AG10803 (cell line): Measurements from ENCODE around the gene PLCB1.
A peak's percentile ranks its signal among the peaks of the same experiment; 100 is the strongest.

ENCODE experiments used
- DNase-seq: peaks from one replicate; pipeline ENCODE4 v3.0.0; 2010; ENCODE audit warnings: low read depth
- H3K4me3 ChIP-seq: 2 replicates; pipeline ENCODE4 v1.5.1; 2011; ENCODE audit warnings: mild to moderate bottlenecking, low read length, control low read depth
- TF ChIP-seq, protein P1 (sequence below): conservative IDR thresholded peaks from 2 replicates; pipeline ENCODE4 v1.5.1; 2011; ENCODE audit warnings: mild to moderate bottlenecking, low read length, control low read depth, inconsistent platforms

The PLCB1 gene

GRCh38 chr20:8194721-8195120 is 62.7 kb downstream of the PLCB1 start:
- no peak overlapping the region for H3K4me3 ChIP-seq
- TF ChIP-seq, protein P1, sequence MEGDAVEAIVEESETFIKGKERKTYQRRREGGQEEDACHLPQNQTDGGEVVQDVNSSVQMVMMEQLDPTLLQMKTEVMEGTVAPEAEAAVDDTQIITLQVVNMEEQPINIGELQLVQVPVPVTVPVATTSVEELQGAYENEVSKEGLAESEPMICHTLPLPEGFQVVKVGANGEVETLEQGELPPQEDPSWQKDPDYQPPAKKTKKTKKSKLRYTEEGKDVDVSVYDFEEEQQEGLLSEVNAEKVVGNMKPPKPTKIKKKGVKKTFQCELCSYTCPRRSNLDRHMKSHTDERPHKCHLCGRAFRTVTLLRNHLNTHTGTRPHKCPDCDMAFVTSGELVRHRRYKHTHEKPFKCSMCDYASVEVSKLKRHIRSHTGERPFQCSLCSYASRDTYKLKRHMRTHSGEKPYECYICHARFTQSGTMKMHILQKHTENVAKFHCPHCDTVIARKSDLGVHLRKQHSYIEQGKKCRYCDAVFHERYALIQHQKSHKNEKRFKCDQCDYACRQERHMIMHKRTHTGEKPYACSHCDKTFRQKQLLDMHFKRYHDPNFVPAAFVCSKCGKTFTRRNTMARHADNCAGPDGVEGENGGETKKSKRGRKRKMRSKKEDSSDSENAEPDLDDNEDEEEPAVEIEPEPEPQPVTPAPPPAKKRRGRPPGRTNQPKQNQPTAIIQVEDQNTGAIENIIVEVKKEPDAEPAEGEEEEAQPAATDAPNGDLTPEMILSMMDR = no peak
- DNase-seq = peak; percentile 88

GRCh38 chr20:8196096-8196495 is 64.0 kb downstream of the PLCB1 start:
- DNase-seq = peak; percentile 66
- no peak overlapping the region for H3K4me3 ChIP-seq
- TF ChIP-seq, protein P1 = no peak

DNA sequence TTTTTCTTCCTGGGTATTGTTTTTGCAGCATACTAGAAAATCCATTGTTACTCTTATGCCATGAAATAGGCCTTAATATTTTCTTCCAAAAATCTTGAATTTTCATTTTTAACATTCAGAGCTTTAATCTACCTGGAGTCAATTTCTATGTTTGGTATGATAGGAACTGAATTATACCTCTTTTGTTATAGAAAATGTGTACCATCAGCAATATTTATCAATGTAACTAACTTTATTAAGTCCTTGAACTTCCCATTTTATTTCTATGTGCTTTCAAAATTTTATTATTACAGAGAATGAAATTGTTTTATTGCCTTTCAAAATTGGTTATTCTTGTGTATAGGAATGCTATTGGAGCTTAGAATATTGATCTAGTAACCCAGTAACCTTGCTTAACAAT is 68.2 kb downstream of the PLCB1 start:
- no peak overlapping the region for H3K4me3 ChIP-seq
- no peak for DNase-seq
- TF ChIP-seq, protein P1 = no peak

DNA sequence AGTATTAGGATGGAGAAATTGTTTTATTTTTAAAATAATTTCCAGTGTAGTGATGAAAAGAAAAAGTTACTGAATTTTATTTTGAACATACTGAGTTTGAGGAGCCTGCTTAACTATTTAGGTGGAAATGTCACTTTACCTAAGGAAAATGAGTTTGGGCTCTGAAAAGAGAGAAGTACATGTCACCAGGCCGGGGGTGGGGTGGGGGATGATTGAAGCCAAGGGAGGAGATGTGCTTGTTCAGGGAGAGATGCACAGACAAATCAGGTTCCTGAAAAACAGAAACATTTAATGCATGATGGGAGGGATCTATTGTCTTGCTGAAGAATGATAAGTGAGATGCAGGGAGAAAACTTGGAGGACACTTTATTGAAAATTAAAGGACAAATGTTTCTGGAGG is 71.3 kb downstream of the PLCB1 start:
- DNase-seq = no peak

GRCh38 chr20:8205996-8206395 is 73.9 kb downstream of the PLCB1 start:
- TF ChIP-seq, protein P1 = no peak
- H3K4me3 ChIP-seq = no peak overlapping the region
- DNase-seq = no peak

More for the DNA sequence above, 71.3 kb downstream of the PLCB1 start:
- no peak overlapping the region for H3K4me3 ChIP-seq
- TF ChIP-seq, protein P1 = no peak

- DNase-seq = no peak
- H3K4me3 ChIP-seq = no peak overlapping the region
- TF ChIP-seq, protein P1 = no peak
Measured at GRCh38 chr20:8208226-8208625, 76.2 kb downstream of the PLCB1 start.

DNA sequence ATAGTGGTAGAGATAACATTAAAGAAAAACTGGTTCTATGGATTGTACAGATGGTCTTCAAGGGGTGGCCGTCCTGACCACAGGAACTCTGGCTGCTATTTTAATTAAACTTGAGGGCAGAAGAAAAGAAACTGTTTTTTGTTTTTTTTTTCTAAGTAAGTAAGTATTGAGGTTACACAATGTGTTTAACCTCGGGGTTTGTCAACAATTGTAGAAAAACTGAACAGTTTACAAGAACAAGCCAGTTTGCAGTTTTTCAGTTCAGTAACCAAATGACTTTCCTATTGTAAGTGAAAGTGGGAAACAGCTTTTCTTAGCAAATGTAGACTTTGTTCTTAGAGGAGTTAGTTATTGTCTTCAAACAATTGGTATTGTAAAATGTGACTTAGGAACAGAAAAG is 77.0 kb downstream of the PLCB1 start:
- TF ChIP-seq, protein P1 = no peak
- H3K4me3 ChIP-seq = no peak overlapping the region
- DNase-seq = peak; percentile 45
